NCI-H1105 treated with DMSO at 0.1 percent for 48 hours (cell line): ENCODE results near the gene FAAP24.
"Not testable (repeated sequence)": the region's sequence is repeated elsewhere in the genome, so short reads cannot be mapped to it uniquely, and the experiment has no call there.

Source experiments
- DNase-seq: peaks from one replicate; lab custom pipeline; 2025; lab: John Stamatoyannopoulos, UW

The FAAP24 gene

GRCh38 chr19:32971715-32972540, at the start of gene FAAP24, which contains the start of gene CEP89:
Gene FAAP24, plus strand, starts transcription at chr19:32972242. Its CDS starts 955 bp downstream, at chr19:32973197.
Gene CEP89, minus strand, starts transcription at chr19:32971958. Its CDS starts 84 bp downstream, at chr19:32971874.
- DNase-seq = peak; percentile 99

GRCh38 chr19:32924200-32924599, 47.8 kb upstream of the FAAP24 start:
- DNase-seq = no peak

- no peak for DNase-seq
Measured at GRCh38 chr19:32928806-32929205, 43.2 kb upstream of the FAAP24 start.

- DNase-seq = no peak
Measured at GRCh38 chr19:32930567-32930966, 41.5 kb upstream of the FAAP24 start.

- DNase-seq = no peak
Measured at GRCh38 chr19:32933571-32933970, 38.5 kb upstream of the FAAP24 start.

- DNase-seq = no peak
Measured at GRCh38 chr19:32935629-32936028, 36.4 kb upstream of the FAAP24 start.

- DNase-seq = no peak
Measured at GRCh38 chr19:32936065-32936464, 36.0 kb upstream of the FAAP24 start.

GRCh38 chr19:32941273-32941672, 30.8 kb upstream of the FAAP24 start:
- peak; percentile 4 for DNase-seq

GRCh38 chr19:32945260-32945659, 26.8 kb upstream of the FAAP24 start:
- DNase-seq = no peak

- no peak for DNase-seq
Measured at GRCh38 chr19:32966750-32967149, 5.3 kb upstream of the FAAP24 start.

- no peak for DNase-seq
Measured at GRCh38 chr19:32969549-32969948, 2.5 kb upstream of the FAAP24 start.

GRCh38 chr19:32971012-32971595, 938 bp upstream of the FAAP24 start:
- peak; percentile 1 for DNase-seq

GRCh38 chr19:32976223-32976805, 4.3 kb downstream of the FAAP24 start:
- peak; percentile 58 for DNase-seq

- DNase-seq = no peak
Measured at GRCh38 chr19:32977280-32977679, 5.2 kb downstream of the FAAP24 start.

GRCh38 chr19:32977813-32978212, 5.8 kb downstream of the FAAP24 start:
- DNase-seq = not testable (repeated sequence)

- not testable (repeated sequence) for DNase-seq
Measured at GRCh38 chr19:32979807-32980206, 7.8 kb downstream of the FAAP24 start.

- DNase-seq = not testable (repeated sequence)
Measured at GRCh38 chr19:32982488-32982887, 10.4 kb downstream of the FAAP24 start.

- not testable (repeated sequence) for DNase-seq
Measured at GRCh38 chr19:32988254-32988653, 16.2 kb downstream of the FAAP24 start.

GRCh38 chr19:32988724-32989123, 16.7 kb downstream of the FAAP24 start:
- no peak for DNase-seq

- not testable (repeated sequence) for DNase-seq
Measured at GRCh38 chr19:32995966-32996365, 23.9 kb downstream of the FAAP24 start.

GRCh38 chr19:32997061-32997464, 25.0 kb downstream of the FAAP24 start:
- DNase-seq = not testable (repeated sequence)

- no peak for DNase-seq
Measured at GRCh38 chr19:32997716-32998355, 25.8 kb downstream of the FAAP24 start.
